DOHH2 (cell line): ENCODE measurements around the gene GOLPH3.
"Not testable (repeated sequence)": the region's sequence is repeated elsewhere in the genome, so short reads cannot be mapped to it uniquely, and the experiment has no call there.

Experiments used
- EZH2phosphoT487 ChIP-seq: fragments of 200-600 bp; sonication (generic); IDR thresholded peaks from 2 replicates; pipeline ENCODE4 v1.6.1; 2017; ENCODE audit warnings: borderline replicate concordance, mild to moderate bottlenecking, antibody characterized with exemption, low read length, moderate library complexity, mixed read lengths
- TF ChIP-seq, protein P1 (sequence below): fragments of 200-600 bp; sonication (generic); IDR thresholded peaks from one replicate; pipeline ENCODE4 v1.5.1; 2014; ENCODE audit warnings: antibody characterized with exemption, mild to moderate bottlenecking, low read depth, low read length; ENCODE audit not compliant: poor library complexity, severe bottlenecking

- TF ChIP-seq, protein P1, sequence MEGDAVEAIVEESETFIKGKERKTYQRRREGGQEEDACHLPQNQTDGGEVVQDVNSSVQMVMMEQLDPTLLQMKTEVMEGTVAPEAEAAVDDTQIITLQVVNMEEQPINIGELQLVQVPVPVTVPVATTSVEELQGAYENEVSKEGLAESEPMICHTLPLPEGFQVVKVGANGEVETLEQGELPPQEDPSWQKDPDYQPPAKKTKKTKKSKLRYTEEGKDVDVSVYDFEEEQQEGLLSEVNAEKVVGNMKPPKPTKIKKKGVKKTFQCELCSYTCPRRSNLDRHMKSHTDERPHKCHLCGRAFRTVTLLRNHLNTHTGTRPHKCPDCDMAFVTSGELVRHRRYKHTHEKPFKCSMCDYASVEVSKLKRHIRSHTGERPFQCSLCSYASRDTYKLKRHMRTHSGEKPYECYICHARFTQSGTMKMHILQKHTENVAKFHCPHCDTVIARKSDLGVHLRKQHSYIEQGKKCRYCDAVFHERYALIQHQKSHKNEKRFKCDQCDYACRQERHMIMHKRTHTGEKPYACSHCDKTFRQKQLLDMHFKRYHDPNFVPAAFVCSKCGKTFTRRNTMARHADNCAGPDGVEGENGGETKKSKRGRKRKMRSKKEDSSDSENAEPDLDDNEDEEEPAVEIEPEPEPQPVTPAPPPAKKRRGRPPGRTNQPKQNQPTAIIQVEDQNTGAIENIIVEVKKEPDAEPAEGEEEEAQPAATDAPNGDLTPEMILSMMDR = not testable (repeated sequence)
- TF ChIP-seq EZH2phosphoT487 = not testable (repeated sequence)
Observed at GRCh38 chr5:32214344-32214743, 40.2 kb upstream of the GOLPH3 start.
